ENCODE measurements around the gene KBTBD8.

- TF ChIP-seq GABPA (IDR thresholded peaks at IDR 0.05; ENCODE audit: low read depth, low read length) (no peak), GABPA (CRISPR knock-in tag; IDR thresholded peaks at IDR 0.05; ENCODE audit: low read depth) (no peak), USF2 (IDR thresholded peaks at IDR 0.05; ENCODE audit: low read depth, low read length) (no peak), USF2 (CRISPR knock-in tag; IDR thresholded peaks at IDR 0.05; ENCODE audit: borderline replicate concordance) (no peak), CTCF (CRISPR knock-in tag; IDR thresholded peaks at IDR 0.05) (no peak), NFE2L1 (CRISPR knock-in tag; IDR thresholded peaks at IDR 0.05; ENCODE audit: borderline replicate concordance) (no peak), CEBPB (IDR thresholded peaks at IDR 0.05; ENCODE audit: borderline replicate concordance, low read depth, low read length) (no peak), EZH2 (conservative IDR thresholded peaks at IDR 0.05; ENCODE audit: low read depth, low read length) (no peak), POLR2A (IDR thresholded peaks at IDR 0.05; ENCODE audit: insufficient read depth in 1 of 2, low read depth in 2 of 2, low read length in 2 of 2) (no peak), NR1H2 (CRISPR knock-in tag; IDR thresholded peaks at IDR 0.05; ENCODE audit: borderline replicate concordance, low read depth) (no peak), POGZ (CRISPR knock-in tag; IDR thresholded peaks at IDR 0.05) (no peak), IRF2 (CRISPR knock-in tag; IDR thresholded peaks at IDR 0.05) (no peak), MZF1 (CRISPR knock-in tag; IDR thresholded peaks at IDR 0.05; ENCODE audit: borderline replicate concordance) (no peak), YY1 (IDR thresholded peaks at IDR 0.05; ENCODE audit: insufficient read depth, insufficient replicate concordance, low read depth, low read length) (no peak), ZBTB43 (CRISPR knock-in tag; conservative IDR thresholded peaks at IDR 0.05) (no peak), MTA1 (CRISPR knock-in tag; IDR thresholded peaks at IDR 0.05; ENCODE audit: borderline replicate concordance) (no peak)
Measured at GRCh38 chr3:66952357-66952756, 45.8 kb upstream of the KBTBD8 start.

Measured in HepG2 (cell line).